PC-9 (cell line): Measurements from ENCODE around the gene GPC1. TPM values are rescaled to one million over a fixed set of nuclear protein-coding genes. Genes with fewer than 3 reads are reported as not detected.

ENCODE experiments used
- BruUV-seq: library from RNA; stranded (reverse); fragments of 400-500 nt; replicated peaks from 2 replicates; lab custom pipeline; 2021; lab: Mats Ljungman, UMichigan
- CTCF ChIA-PET: fragments of 300-600 bp; sonication (Branson Sonifier 250); formaldehyde crosslinking; loops from one replicate; lab custom pipeline; 2022; ENCODE audit warnings: antibody characterized with exemption; lab: Charles Lee
- POLR2A ChIA-PET: fragments of 300-600 bp; sonication (Branson Sonifier 250); formaldehyde crosslinking; loops from one replicate; lab custom pipeline; 2022; ENCODE audit warnings: antibody characterized with exemption; ENCODE audit not compliant: unreplicated experiment; lab: Charles Lee
- DNase-seq, 2 experiments: peaks; one replicate each; pipeline versions ENCODE4 v3.0.0 to v3.0.0-alpha.2; 2015 to 2022; ENCODE audit warnings: mixed read lengths in 1 of 2
- H2AFZ ChIP-seq: fragments of 200-600 bp; sonication (generic); 2 replicates; pipeline ENCODE4 v1.8.1; 2017; ENCODE audit warnings: antibody characterized with exemption
- H3F3A ChIP-seq: fragments of 200-600 bp; sonication (generic); 2 replicates; pipeline ENCODE4 v1.8.1; 2017; ENCODE audit warnings: antibody characterized with exemption, mild to moderate bottlenecking, low read depth; ENCODE audit not compliant: insufficient read depth
- H3K27ac ChIP-seq: fragments of 200-600 bp; sonication (generic); 2 replicates; pipeline ENCODE4 v1.6.1; 2016; ENCODE audit warnings: mixed run types
- H3K27me3 ChIP-seq: fragments of 200-600 bp; sonication (generic); 2 replicates; pipeline ENCODE4 v1.6.1; 2016; ENCODE audit warnings: low read depth, mixed run types; ENCODE audit not compliant: insufficient read depth
- H3K36me3 ChIP-seq: fragments of 200-600 bp; sonication (generic); 2 replicates; pipeline ENCODE4 v1.6.1; 2016; ENCODE audit warnings: low read depth, mixed run types
- H3K4me1 ChIP-seq: fragments of 200-600 bp; sonication (generic); replicated peaks from 2 replicates; pipeline ENCODE4 v1.6.1; 2016; ENCODE audit warnings: mixed run types; ENCODE audit not compliant: insufficient read depth
- H3K4me2 ChIP-seq: fragments of 200-600 bp; sonication (generic); 2 replicates; pipeline ENCODE4 v1.6.1; 2017; ENCODE audit warnings: mixed run types
- H3K4me3 ChIP-seq: fragments of 200-600 bp; sonication (generic); 2 replicates; pipeline ENCODE4 v1.6.1; 2016; ENCODE audit warnings: mixed run types
- H3K79me2 ChIP-seq: fragments of 200-600 bp; sonication (generic); 2 replicates; pipeline ENCODE4 v1.6.1; 2017; ENCODE audit warnings: low read depth, mixed run types
- H3K9me2 ChIP-seq: fragments of 200-600 bp; sonication (generic); 2 replicates; pipeline ENCODE4 v1.8.1; 2017; ENCODE audit warnings: mild to moderate bottlenecking; ENCODE audit not compliant: insufficient read depth
- H3K9me3 ChIP-seq: fragments of 200-600 bp; sonication (generic); 2 replicates; pipeline ENCODE4 v1.8.1; 2016; ENCODE audit warnings: low read depth; ENCODE audit not compliant: insufficient read depth
- H4K20me1 ChIP-seq: fragments of 200-600 bp; sonication (generic); 2 replicates; pipeline ENCODE4 v1.8.1; 2017; ENCODE audit not compliant: insufficient read depth
- CTCF ChIP-seq: fragments of 200-600 bp; sonication (generic); conservative IDR thresholded peaks from 2 replicates; pipeline ENCODE4 v1.6.1; 2017; ENCODE audit warnings: mixed run types, antibody characterized with exemption, mild to moderate bottlenecking, moderate library complexity
- EZH2 ChIP-seq: fragments of 200-600 bp; sonication (generic); IDR thresholded peaks from 2 replicates; pipeline ENCODE4 v1.8.0; 2017; ENCODE audit warnings: antibody characterized with exemption, low read depth
- intact Hi-C: fragments of 100-400 bp; cut with micrococcal nuclease; formaldehyde crosslinking; loops from one replicate; pipeline ENCODE4 v1.10.0; 2022; ENCODE audit not compliant: unreplicated experiment
- total RNA-seq: library from RNA; stranded (reverse); gene quantifications from 2 replicates; pipeline ENCODE4 v1.2.3, GENCODE V29; 2021

GPC1 gene
- total RNA-seq, 1 experiment from 2014 or later = 302 TPM

- no peak for DNase-seq
- no peak overlapping the region for H2AFZ ChIP-seq
- H3K9me3 ChIP-seq = no peaks in the 10 kb centered on the region
- no peaks in the 10 kb centered on the region for H3K9me2 ChIP-seq
- no peaks in the 10 kb centered on the region for H3K27me3 ChIP-seq
- no TSS peak for BruUV-seq
- H3K36me3 ChIP-seq = no peaks in the 10 kb centered on the region
- H4K20me1 ChIP-seq = no peaks in the 10 kb centered on the region; the same call in 1 of the 2 replicates
- H3K4me1 ChIP-seq = peaks cover 46% of the 10 kb centered on the region
- ChIA-PET POLR2A (interaction anchor here (0.6 to 1.5 kb wide), 2 partner anchors 39 to 62 kb away, joined by 4 to 5 read pairs; no protein-coding TSS in a partner anchor), CTCF (no interaction called here)
- peaks cover 24% of the 10 kb centered on the region for H3K79me2 ChIP-seq
- H3K27ac ChIP-seq = no peak overlapping the region
- no peak for TF ChIP-seq CTCF
- TF ChIP-seq EZH2 = no peak
- H3K4me3 ChIP-seq = no peak overlapping the region
- no peak overlapping the region for H3K4me2 ChIP-seq
- peaks cover 34% of the 10 kb centered on the region for H3F3A ChIP-seq
- intact Hi-C loops = no loop called here
Measured at GRCh38 chr2:240431661-240432424, 3.6 kb upstream of the GPC1 start.

GRCh38 chr2:240432430-240432819 is 3.0 kb upstream of the GPC1 start:
- Histone ChIP-seq H3K9me2 (no peaks in the 10 kb centered on the region), H3K9me3 (no peaks in the 10 kb centered on the region), H3K4me3 (no peak overlapping the region), H3K36me3 (no peaks in the 10 kb centered on the region), H3F3A (peaks cover 29% of the 10 kb centered on the region), H3K79me2 (peaks cover 30% of the 10 kb centered on the region), H4K20me1 (peaks cover 3% of the 10 kb centered on the region), H3K27ac (no peak overlapping the region), H3K27me3 (no peaks in the 10 kb centered on the region), H3K4me2 (peak overlapping the region; percentile 78; the same call in 1 of the 2 replicates), H3K4me1 (peaks cover 46% of the 10 kb centered on the region), H2AFZ (no peak overlapping the region)
- CTCF ChIA-PET = no interaction called here
- no peak for DNase-seq
- intact Hi-C loops = no loop called here
- no peak for TF ChIP-seq EZH2
- no peak for TF ChIP-seq CTCF
- POLR2A ChIA-PET = no interaction called here
- BruUV-seq = no TSS peak

- intact Hi-C loops = no loop called here
- TF ChIP-seq CTCF (no peak), EZH2 (no peak)
- H3K9me3 ChIP-seq = no peaks in the 10 kb centered on the region
- H3K4me3 ChIP-seq = peak overlapping the region; percentile 62; the same call in 1 of the 2 replicates
- peaks cover 22% of the 10 kb centered on the region for H3F3A ChIP-seq
- H4K20me1 ChIP-seq = peaks cover 10% of the 10 kb centered on the region
- no peaks in the 10 kb centered on the region for H3K27me3 ChIP-seq
- POLR2A ChIA-PET = interaction anchor here (0.5 to 0.8 kb wide), 3 partner anchors 23 to 181 kb away, joined by 3 to 5 read pairs (median 3); no protein-coding TSS in a partner anchor
- H3K4me1 ChIP-seq = peaks cover 45% of the 10 kb centered on the region
- peaks cover 37% of the 10 kb centered on the region for H3K79me2 ChIP-seq
- H3K4me2 ChIP-seq = peak overlapping the region; percentile 78
- DNase-seq = no peak
- no peak overlapping the region for H2AFZ ChIP-seq
- peak overlapping the region; percentile 87 for H3K27ac ChIP-seq
- TSS peak; percentile 43 for BruUV-seq
- CTCF ChIA-PET = no interaction called here
- no peaks in the 10 kb centered on the region for H3K9me2 ChIP-seq
- no peaks in the 10 kb centered on the region for H3K36me3 ChIP-seq
Measured at GRCh38 chr2:240432820-240433801, 2.4 kb upstream of the GPC1 start.
